K562 (cell line): ENCODE results near the gene CCDC78. TPM values are rescaled to one million over a fixed set of nuclear protein-coding genes. Genes with fewer than 3 reads are reported as not detected.

Experiments used
- FOXO4 ChIP-seq: fragments of 450-650 bp; formaldehyde crosslinking; IDR thresholded peaks from 2 replicates; pipeline ENCODE4 v1.4.0; 2020; ENCODE audit warnings: mild to moderate bottlenecking, moderate library complexity
- HMG20A ChIP-seq: fragments of 450-650 bp; formaldehyde crosslinking; conservative IDR thresholded peaks from 2 replicates; pipeline ENCODE4 v1.4.0; 2020; ENCODE audit warnings: mild to moderate bottlenecking, mixed read lengths
- IRF9 ChIP-seq: fragments of 450-650 bp; IDR thresholded peaks from 2 replicates; pipeline ENCODE4 v1.6.1; 2016; ENCODE audit warnings: missing biosample characterization, missing genetic modification characterization
- PML ChIP-seq: IDR thresholded peaks from 2 replicates; pipeline ENCODE4 v1.6.1; 2012; ENCODE audit warnings: low read length, inconsistent platforms
- RNF219 ChIP-seq: fragments of 250-450 bp; sonication (Bioruptor Pico); IDR thresholded peaks from 2 replicates; pipeline ENCODE4 v1.5.0; 2022; ENCODE audit warnings: mild to moderate bottlenecking
- SIX5 ChIP-seq, 2 experiments: IDR thresholded peaks; 2 replicates each; pipeline ENCODE4 v1.6.1; 2011; ENCODE audit warnings: low read length in 2 of 2, borderline replicate concordance in 1 of 2, low read depth in 1 of 2, mild to moderate bottlenecking in 1 of 2, moderate library complexity in 1 of 2; ENCODE audit not compliant: insufficient read depth in 1 of 2
- ZFP1 ChIP-seq: fragments of 450-650 bp; formaldehyde crosslinking; IDR thresholded peaks from 2 replicates; pipeline ENCODE4 v1.4.0; 2020; ENCODE audit warnings: mild to moderate bottlenecking, mixed read lengths
- ZFP91 ChIP-seq: sonication (generic); formaldehyde crosslinking; IDR thresholded peaks from 2 replicates; pipeline ENCODE4 v1.8.0; 2022; ENCODE audit warnings: mild to moderate bottlenecking, missing genetic modification reagents
- polyA plus RNA-seq, 8 experiments: library from polyadenylated mRNA; depleted of rRNA in 4 of 8; stranded (reverse) in 5 of 8; unstranded in 3 of 8; fragments of >200 nt; fragmentation: Nextera tagmentation in 2 of 8; fragmentation: Illumina TruSeq in 1 of 8; extraction: Ambion mirVana in 2 of 8; extraction: Trizol in 1 of 8; gene quantifications; 2 replicates each; pipeline versions ENCODE4 v1.2.1 to v1.2.3, GENCODE V29; 2011 to 2014; ENCODE audit warnings: inconsistent platforms in 1 of 8, missing spikeins in 1 of 8
- total RNA-seq, 7 experiments: library from RNA; depleted of rRNA in 6 of 7; stranded (reverse); fragments of >200 nt in 6 of 7; fragmentation: Illumina TruSeq in 2 of 7; extraction: Trizol in 2 of 7; gene quantifications; 2 replicates each; pipeline versions ENCODE4 v1.2.1 to v1.2.3, GENCODE V29; 2011 to 2021; ENCODE audit warnings: low replicate concordance in 1 of 7
- TF ChIP-seq, protein P1 (sequence below), 2 experiments: fragments of 450-650 bp in 1 of 2; sonication (generic) in 1 of 2; formaldehyde crosslinking in 1 of 2; IDR thresholded peaks in 1 of 2; conservative IDR thresholded peaks in 1 of 2; 2 replicates each; pipeline versions ENCODE4 v1.6.1 to v1.8.1; 2016 to 2023; ENCODE audit warnings: mild to moderate bottlenecking in 2 of 2, moderate library complexity in 2 of 2, inconsistent platforms in 1 of 2, missing genetic modification reagents in 1 of 2
- TF ChIP-seq, protein P2 (sequence below): fragments of 450-650 bp; IDR thresholded peaks from 2 replicates; pipeline ENCODE4 v1.6.1; 2016; ENCODE audit warnings: low read depth

CCDC78 gene
- total and polyA plus RNA-seq, 9 of the 15 experiments (the other 6 are each of a cell fraction or from before 2014, with no cell fraction given) = 0.24 to 17.7 (median 2.9) TPM

DNA sequence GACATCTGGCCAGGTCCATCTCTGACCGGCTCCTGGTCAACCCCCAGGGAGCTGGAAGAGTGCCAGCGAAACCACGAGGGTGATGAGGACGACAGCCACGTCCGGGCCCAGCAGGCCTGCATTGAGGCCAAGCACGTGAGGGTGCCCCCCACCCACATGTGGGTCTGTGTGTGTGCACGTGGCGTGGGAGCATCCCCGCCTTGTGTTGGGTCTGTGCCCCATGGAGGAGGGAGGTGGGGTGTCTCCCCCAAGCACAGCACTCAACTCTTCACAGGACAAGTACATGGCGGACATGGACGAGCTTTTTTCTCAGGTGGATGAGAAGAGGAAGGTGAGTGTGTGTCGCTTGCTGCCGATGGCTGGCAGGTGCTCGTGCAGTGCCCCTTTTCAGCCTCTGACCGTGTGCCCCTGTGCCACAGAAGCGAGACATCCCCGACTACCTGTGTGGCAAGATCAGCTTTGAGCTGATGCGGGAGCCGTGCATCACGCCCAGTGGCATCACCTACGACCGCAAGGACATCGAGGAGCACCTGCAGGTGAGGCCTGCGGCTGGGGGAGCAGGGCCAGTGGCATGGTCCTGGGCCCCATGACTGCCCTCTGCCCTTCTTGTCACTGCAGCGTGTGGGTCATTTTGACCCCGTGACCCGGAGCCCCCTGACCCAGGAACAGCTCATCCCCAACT lies 44.4 kb downstream of the CCDC78 start (continued):
- TF ChIP-seq, protein P1, sequence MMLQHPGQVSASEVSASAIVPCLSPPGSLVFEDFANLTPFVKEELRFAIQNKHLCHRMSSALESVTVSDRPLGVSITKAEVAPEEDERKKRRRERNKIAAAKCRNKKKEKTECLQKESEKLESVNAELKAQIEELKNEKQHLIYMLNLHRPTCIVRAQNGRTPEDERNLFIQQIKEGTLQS (IDR thresholded peaks at IDR 0.05) = no peak
- TF ChIP-seq, protein P1 (CRISPR knock-in tag; conservative IDR thresholded peaks at IDR 0.05) = no peak
- TF ChIP-seq FOXO4 (CRISPR knock-in tag) (no peak), PML (no peak), ZFP91 (CRISPR knock-in tag) (no peak), IRF9 (tag) (no peak), ZFP1 (no peak), SIX5 (IDR thresholded peaks at IDR 0.05; ENCODE audit: borderline replicate concordance in 1 of 2, insufficient read depth in 1 of 2, low read depth in 1 of 2, low read length in 2 of 2) (no peak), HMG20A (CRISPR knock-in tag) (no peak), RNF219 (CRISPR knock-in tag) (no peak)
- TF ChIP-seq, protein P2, sequence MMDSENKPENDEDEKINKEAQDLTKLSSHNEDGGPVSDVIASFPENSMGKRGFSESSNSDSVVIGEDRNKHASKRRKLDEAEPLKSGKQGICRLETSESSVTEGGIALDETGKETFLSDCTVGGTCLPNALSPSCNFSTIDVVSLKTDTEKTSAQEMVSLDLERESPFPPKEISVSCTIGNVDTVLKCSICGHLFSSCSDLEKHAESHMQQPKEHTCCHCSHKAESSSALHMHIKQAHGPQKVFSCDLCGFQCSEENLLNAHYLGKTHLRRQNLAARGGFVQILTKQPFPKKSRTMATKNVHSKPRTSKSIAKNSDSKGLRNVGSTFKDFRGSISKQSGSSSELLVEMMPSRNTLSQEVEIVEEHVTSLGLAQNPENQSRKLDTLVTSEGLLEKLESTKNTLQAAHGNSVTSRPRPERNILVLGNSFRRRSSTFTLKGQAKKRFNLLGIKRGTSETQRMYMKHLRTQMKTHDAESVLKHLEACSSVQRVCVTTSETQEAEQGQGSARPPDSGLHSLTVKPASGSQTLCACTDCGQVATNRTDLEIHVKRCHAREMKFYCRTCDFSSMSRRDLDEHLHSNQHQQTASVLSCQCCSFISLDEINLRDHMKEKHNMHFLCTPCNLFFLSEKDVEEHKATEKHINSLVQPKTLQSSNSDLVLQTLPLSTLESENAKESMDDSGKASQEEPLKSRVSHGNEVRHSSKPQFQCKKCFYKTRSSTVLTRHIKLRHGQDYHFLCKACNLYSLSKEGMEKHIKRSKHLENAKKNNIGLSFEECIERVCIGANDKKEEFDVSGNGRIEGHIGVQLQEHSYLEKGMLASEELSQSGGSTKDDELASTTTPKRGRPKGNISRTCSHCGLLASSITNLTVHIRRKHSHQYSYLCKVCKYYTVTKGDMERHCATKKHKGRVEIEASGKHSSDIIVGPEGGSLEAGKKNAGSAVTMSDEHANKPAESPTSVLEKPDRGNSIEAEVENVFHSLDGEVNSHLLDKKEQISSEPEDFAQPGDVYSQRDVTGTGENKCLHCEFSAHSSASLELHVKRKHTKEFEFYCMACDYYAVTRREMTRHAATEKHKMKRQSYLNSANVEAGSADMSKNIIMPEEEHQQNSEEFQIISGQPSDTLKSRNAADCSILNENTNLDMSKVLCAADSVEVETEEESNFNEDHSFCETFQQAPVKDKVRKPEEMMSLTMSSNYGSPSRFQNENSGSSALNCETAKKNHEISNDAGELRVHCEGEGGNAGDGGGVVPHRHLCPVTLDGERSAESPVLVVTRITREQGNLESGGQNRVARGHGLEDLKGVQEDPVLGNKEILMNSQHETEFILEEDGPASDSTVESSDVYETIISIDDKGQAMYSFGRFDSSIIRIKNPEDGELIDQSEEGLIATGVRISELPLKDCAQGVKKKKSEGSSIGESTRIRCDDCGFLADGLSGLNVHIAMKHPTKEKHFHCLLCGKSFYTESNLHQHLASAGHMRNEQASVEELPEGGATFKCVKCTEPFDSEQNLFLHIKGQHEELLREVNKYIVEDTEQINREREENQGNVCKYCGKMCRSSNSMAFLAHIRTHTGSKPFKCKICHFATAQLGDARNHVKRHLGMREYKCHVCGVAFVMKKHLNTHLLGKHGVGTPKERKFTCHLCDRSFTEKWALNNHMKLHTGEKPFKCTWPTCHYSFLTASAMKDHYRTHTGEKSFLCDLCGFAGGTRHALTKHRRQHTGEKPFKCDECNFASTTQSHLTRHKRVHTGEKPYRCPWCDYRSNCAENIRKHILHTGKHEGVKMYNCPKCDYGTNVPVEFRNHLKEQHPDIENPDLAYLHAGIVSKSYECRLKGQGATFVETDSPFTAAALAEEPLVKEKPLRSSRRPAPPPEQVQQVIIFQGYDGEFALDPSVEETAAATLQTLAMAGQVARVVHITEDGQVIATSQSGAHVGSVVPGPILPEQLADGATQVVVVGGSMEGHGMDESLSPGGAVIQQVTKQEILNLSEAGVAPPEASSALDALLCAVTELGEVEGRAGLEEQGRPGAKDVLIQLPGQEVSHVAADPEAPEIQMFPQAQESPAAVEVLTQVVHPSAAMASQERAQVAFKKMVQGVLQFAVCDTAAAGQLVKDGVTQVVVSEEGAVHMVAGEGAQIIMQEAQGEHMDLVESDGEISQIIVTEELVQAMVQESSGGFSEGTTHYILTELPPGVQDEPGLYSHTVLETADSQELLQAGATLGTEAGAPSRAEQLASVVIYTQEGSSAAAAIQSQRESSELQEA = no peak
